GM23338 (cell line): ENCODE results near the gene PLOD2. TPM values are rescaled to one million over a fixed set of nuclear protein-coding genes. Genes with fewer than 3 reads are reported as not detected.

Experiments used
- ATAC-seq: fragments of 200-7000 bp; cut with Tn5 transposase; 3 replicates; pipeline ENCODE4 v1.9.1; 2020
- DNase-seq: peaks from one replicate; pipeline ENCODE4 v3.0.0-alpha.2; 2015; ENCODE audit warnings: low spot score
- H2AFZ ChIP-seq: fragments of 200-600 bp; sonication (generic); 2 replicates; pipeline ENCODE4 v1.8.0; 2016; ENCODE audit warnings: antibody characterized with exemption, mild to moderate bottlenecking, moderate library complexity
- H3F3A ChIP-seq: fragments of 200-600 bp; sonication (generic); replicated peaks from 2 replicates; pipeline ENCODE4 v1.8.0; 2017; ENCODE audit warnings: antibody characterized with exemption, mixed run types, low read depth
- H3K27ac ChIP-seq: fragments of 200-600 bp; sonication (generic); 2 replicates; pipeline ENCODE4 v1.6.1; 2016; ENCODE audit warnings: low read depth
- H3K27me3 ChIP-seq: fragments of 200-600 bp; sonication (generic); 2 replicates; pipeline ENCODE4 v1.8.0; 2016; ENCODE audit warnings: mild to moderate bottlenecking, mixed run types, moderate library complexity; ENCODE audit not compliant: insufficient read depth
- H3K36me3 ChIP-seq: fragments of 200-600 bp; sonication (generic); 2 replicates; pipeline ENCODE4 v1.8.0; 2016; ENCODE audit warnings: mild to moderate bottlenecking; ENCODE audit not compliant: insufficient read depth
- H3K4me1 ChIP-seq: fragments of 200-600 bp; sonication (generic); 2 replicates; pipeline ENCODE4 v1.8.0; 2016; ENCODE audit warnings: mild to moderate bottlenecking, moderate library complexity; ENCODE audit not compliant: insufficient read depth
- H3K4me2 ChIP-seq: fragments of 200-600 bp; sonication (generic); 2 replicates; pipeline ENCODE4 v1.7.1; 2017; ENCODE audit warnings: mixed run types
- H3K4me3 ChIP-seq: fragments of 200-600 bp; sonication (generic); 2 replicates; pipeline ENCODE4 v1.6.1; 2016; ENCODE audit warnings: mixed run types
- H3K79me2 ChIP-seq: fragments of 200-600 bp; sonication (generic); replicated peaks from 2 replicates; pipeline ENCODE4 v1.8.0; 2017; ENCODE audit warnings: mild to moderate bottlenecking; ENCODE audit not compliant: insufficient read depth
- H3K9me2 ChIP-seq: fragments of 200-600 bp; sonication (generic); 2 replicates; pipeline ENCODE4 v1.8.0; 2017; ENCODE audit not compliant: insufficient read depth
- H4K20me1 ChIP-seq: fragments of 200-600 bp; sonication (generic); replicated peaks from 2 replicates; pipeline ENCODE4 v1.8.0; 2017; ENCODE audit warnings: mild to moderate bottlenecking; ENCODE audit not compliant: insufficient read depth
- H3K27ac Mint-ChIP-seq: 2 replicates; pipeline ENCODE4 v1.8.0; 2020; ENCODE audit warnings: inconsistent platforms, mild to moderate bottlenecking, moderate library complexity, mixed read lengths
- H3K27me3 Mint-ChIP-seq: 3 replicates; pipeline ENCODE4 v1.8.0; 2022; ENCODE audit warnings: low read depth, mild to moderate bottlenecking, moderate library complexity, mixed read lengths, inconsistent platforms; ENCODE audit not compliant: insufficient read depth, poor library complexity
- H3K36me3 Mint-ChIP-seq: 3 replicates; pipeline ENCODE4 v1.8.0; 2021; ENCODE audit warnings: low read depth, mild to moderate bottlenecking, inconsistent platforms, moderate library complexity, mixed read lengths
- H3K4me1 Mint-ChIP-seq: 3 replicates; pipeline ENCODE4 v1.8.0; 2020; ENCODE audit warnings: mild to moderate bottlenecking, inconsistent platforms, mixed read lengths
- H3K4me3 Mint-ChIP-seq: 3 replicates; pipeline ENCODE4 v1.8.0; 2021; ENCODE audit warnings: moderate library complexity, mild to moderate bottlenecking, inconsistent platforms, mixed read lengths
- H3K9me3 Mint-ChIP-seq: 3 replicates; pipeline ENCODE4 v1.8.0; 2020; ENCODE audit warnings: moderate library complexity, mild to moderate bottlenecking, inconsistent platforms, mixed read lengths
- EZH2 ChIP-seq: fragments of 200-600 bp; sonication (generic); IDR thresholded peaks from one replicate; pipeline ENCODE4 v1.8.0; 2017; ENCODE audit warnings: antibody characterized with exemption, mild to moderate bottlenecking, low read depth; ENCODE audit not compliant: unreplicated experiment
- EZH2phosphoT487 ChIP-seq: fragments of 200-600 bp; sonication (generic); IDR thresholded peaks from one replicate; pipeline ENCODE4 v1.8.1; 2018; ENCODE audit warnings: antibody characterized with exemption; ENCODE audit not compliant: unreplicated experiment
- JUNB ChIP-seq: IDR thresholded peaks from one replicate; pipeline ENCODE4 v1.6.1; 2016; ENCODE audit warnings: antibody characterized with exemption; ENCODE audit not compliant: unreplicated experiment
- POLR2AphosphoS5 ChIP-seq: IDR thresholded peaks from 2 replicates; pipeline ENCODE4 v1.6.1; 2016; ENCODE audit warnings: antibody characterized with exemption, low read depth
- ZNF114 ChIP-seq: fragments of 250-450 bp; sonication (Bioruptor Pico); IDR thresholded peaks from 2 replicates; pipeline ENCODE4 v1.5.0; 2020; ENCODE audit warnings: mild to moderate bottlenecking, moderate library complexity
- ZNF331 ChIP-seq: fragments of 250-450 bp; sonication (Bioruptor Pico); IDR thresholded peaks from 2 replicates; pipeline ENCODE4 v1.5.0; 2020; ENCODE audit warnings: low read depth, mild to moderate bottlenecking, moderate library complexity
- polyA plus RNA-seq: library from polyadenylated mRNA; unstranded; fragments of >200 nt; fragmentation: Nextera tagmentation; extraction: Ambion mirVana; gene quantifications from 2 replicates; pipeline ENCODE4 v1.2.1, GENCODE V29; 2016
- total RNA-seq: library from RNA; depleted of rRNA; stranded (reverse); fragments of >200 nt; shearing (Covaris generic); gene quantifications from 2 replicates; pipeline ENCODE4 v1.2.3, GENCODE V29; 2014
- TF ChIP-seq, protein P1 (sequence below): IDR thresholded peaks from 2 replicates; pipeline ENCODE4 v1.6.1; 2016; ENCODE audit warnings: antibody characterized with exemption
- TF ChIP-seq, protein P2 (sequence below): fragments of 250-450 bp; sonication (Bioruptor Pico); IDR thresholded peaks from 2 replicates; pipeline ENCODE4 v1.5.0; 2020; ENCODE audit warnings: mild to moderate bottlenecking, moderate library complexity

Gene PLOD2
- total and polyA plus RNA-seq, 2 experiments from 2014 or later: 26.7 to 30.5 TPM

DNA sequence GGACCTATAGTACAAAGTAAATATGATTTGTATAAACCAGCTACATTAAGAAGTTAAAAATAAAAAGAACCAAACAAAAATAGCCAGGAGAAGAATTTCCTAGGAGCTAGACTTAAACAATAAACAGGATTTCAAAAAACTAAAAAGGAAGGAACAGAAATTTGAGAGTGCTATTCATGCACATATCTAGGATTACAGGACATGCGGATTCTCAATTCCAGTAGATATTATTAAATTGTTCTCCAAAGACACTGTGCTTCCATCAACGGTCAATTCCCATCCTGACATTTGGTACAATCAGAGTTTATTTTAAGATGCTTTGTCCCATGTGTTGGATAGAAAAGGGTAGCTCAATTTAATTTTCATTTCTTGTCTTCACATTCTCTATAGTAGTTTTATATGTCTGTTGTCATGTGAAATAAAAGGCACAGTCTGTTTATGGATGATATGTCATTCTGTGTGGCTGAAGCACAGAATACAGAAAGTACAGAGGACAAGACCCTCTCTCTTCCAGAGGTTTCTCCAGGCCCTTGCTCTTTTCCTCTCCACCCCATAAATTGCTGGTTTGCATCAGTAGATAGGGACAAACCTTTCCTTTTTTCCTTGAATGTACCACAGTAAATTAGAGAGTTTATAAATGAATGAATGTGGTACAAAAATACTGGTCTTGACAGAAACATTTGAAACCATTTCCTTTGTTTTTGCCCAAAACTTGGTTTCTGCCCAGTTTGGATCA is 3.5 kb downstream of the PLOD2 start:
- H4K20me1 ChIP-seq: no peaks in the 10 kb centered on the region
- no peak overlapping the region for H3K4me2 ChIP-seq
- Mint-ChIP-seq H3K27ac (no peak overlapping the region), H3K9me3 (no peaks in the 10 kb centered on the region), H3K4me1 (peaks cover 48% of the 10 kb centered on the region), H3K4me3 (no peak overlapping the region), H3K27me3 (peaks cover 8% of the 10 kb centered on the region), H3K36me3 (no peaks in the 10 kb centered on the region)
- no peaks in the 10 kb centered on the region for H3K9me2 ChIP-seq
- TF ChIP-seq EZH2: no peak
- TF ChIP-seq ZNF114 (CRISPR knock-in tag): no peak
- no peak for TF ChIP-seq ZNF331 (CRISPR knock-in tag)
- TF ChIP-seq, protein P1, sequence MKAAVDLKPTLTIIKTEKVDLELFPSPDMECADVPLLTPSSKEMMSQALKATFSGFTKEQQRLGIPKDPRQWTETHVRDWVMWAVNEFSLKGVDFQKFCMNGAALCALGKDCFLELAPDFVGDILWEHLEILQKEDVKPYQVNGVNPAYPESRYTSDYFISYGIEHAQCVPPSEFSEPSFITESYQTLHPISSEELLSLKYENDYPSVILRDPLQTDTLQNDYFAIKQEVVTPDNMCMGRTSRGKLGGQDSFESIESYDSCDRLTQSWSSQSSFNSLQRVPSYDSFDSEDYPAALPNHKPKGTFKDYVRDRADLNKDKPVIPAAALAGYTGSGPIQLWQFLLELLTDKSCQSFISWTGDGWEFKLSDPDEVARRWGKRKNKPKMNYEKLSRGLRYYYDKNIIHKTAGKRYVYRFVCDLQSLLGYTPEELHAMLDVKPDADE: no peak
- H3K4me1 ChIP-seq: peaks cover 40% of the 10 kb centered on the region
- H3K79me2 ChIP-seq: peaks cover 61% of the 10 kb centered on the region
- H3K36me3 ChIP-seq: no peaks in the 10 kb centered on the region
- no peak overlapping the region for H2AFZ ChIP-seq
- peaks cover 11% of the 10 kb centered on the region for H3K27me3 ChIP-seq
- H3K27ac ChIP-seq: no peak overlapping the region
- H3F3A ChIP-seq: peaks cover 6% of the 10 kb centered on the region; the same call in 1 of the 2 replicates
- no peak overlapping the region for H3K4me3 ChIP-seq
- ATAC-seq (no peak), DNase-seq (no peak)

DNA sequence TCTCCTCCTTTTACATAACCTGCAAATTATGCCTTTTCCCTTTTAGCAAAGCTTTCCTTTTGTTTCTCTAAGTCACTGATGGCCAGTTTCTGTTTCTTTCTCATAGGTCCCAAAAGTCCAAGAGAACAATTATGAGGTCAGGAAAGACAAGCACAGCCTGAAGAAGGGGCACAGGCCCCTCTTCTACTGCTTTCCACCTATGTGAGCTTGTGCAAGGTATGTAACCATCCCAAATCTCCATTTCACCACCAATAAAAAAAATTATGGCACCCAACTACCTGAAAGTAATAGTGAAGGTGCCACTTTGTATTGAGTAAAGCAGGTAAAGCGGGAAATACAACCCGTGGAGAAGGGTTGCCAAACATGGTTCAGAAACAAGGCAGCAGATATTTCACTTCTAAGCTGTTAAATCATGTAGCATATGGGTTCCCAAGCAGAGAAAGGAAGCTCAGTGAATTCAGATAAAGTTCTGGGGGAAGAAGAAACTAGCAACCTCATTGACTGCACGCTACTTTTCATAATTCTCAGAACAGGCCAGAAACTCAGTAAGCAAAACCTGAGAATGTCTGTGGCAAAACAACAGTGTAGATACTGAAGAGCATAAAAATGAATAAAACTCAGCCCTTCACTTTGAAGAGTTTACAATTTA is 4.2 kb downstream of the PLOD2 start:
- Histone ChIP-seq H3K4me3 (no peak overlapping the region), H2AFZ (no peak overlapping the region), H3K79me2 (peaks cover 68% of the 10 kb centered on the region), H3K27ac (no peak overlapping the region), H3K27me3 (peaks cover 4% of the 10 kb centered on the region), H3F3A (peaks cover 3% of the 10 kb centered on the region; the same call in 1 of the 2 replicates), H3K9me2 (no peaks in the 10 kb centered on the region), H3K4me1 (peaks cover 33% of the 10 kb centered on the region), H4K20me1 (no peaks in the 10 kb centered on the region), H3K36me3 (no peaks in the 10 kb centered on the region), H3K4me2 (no peak overlapping the region)
- ATAC-seq (no peak), DNase-seq (no peak)
- H3K4me1 Mint-ChIP-seq: peaks cover 45% of the 10 kb centered on the region
- no peaks in the 10 kb centered on the region for H3K36me3 Mint-ChIP-seq
- H3K9me3 Mint-ChIP-seq: no peaks in the 10 kb centered on the region
- peak overlapping the region; percentile 12; the same call in 1 of the 2 replicates for H3K27ac Mint-ChIP-seq
- no peak overlapping the region for H3K4me3 Mint-ChIP-seq
- H3K27me3 Mint-ChIP-seq: peaks cover 8% of the 10 kb centered on the region
- no peak for TF ChIP-seq EZH2
- TF ChIP-seq POLR2AphosphoS5: no peak

DNA sequence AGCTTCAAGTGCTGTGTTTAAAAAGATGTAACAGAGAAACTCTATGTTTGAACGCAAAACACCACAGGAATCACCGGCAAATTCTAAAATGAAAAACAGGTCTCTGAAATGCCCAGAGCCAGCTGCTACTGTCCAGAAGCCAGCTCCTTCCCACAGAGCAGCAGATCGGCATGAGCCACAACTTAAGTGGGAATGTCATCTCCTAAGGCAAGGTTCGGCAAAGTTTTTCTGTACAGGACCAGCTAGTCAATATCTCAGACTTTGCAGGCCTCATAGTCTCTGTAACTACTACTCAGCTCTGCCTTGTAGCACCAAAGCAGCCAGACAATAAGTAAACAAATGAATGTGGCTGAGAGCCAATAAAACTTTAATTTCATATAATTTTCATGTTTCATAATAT is 4.9 kb downstream of the PLOD2 start:
- Histone ChIP-seq H3K4me1 (peaks cover 29% of the 10 kb centered on the region), H3K27ac (no peak overlapping the region), H4K20me1 (no peaks in the 10 kb centered on the region), H2AFZ (no peak overlapping the region), H3K9me2 (no peaks in the 10 kb centered on the region), H3K4me2 (no peak overlapping the region), H3F3A (no peaks in the 10 kb centered on the region), H3K4me3 (no peak overlapping the region), H3K79me2 (peaks cover 74% of the 10 kb centered on the region), H3K36me3 (no peaks in the 10 kb centered on the region), H3K27me3 (no peaks in the 10 kb centered on the region)
- Mint-ChIP-seq H3K4me3 (no peak overlapping the region), H3K36me3 (peaks cover 3% of the 10 kb centered on the region; the same call in 2 of the 3 replicates), H3K27me3 (peaks cover 2% of the 10 kb centered on the region), H3K9me3 (no peaks in the 10 kb centered on the region), H3K27ac (peak overlapping the region; percentile 54; the same call in 1 of the 2 replicates), H3K4me1 (peaks cover 43% of the 10 kb centered on the region)
- ATAC-seq: no peak
- DNase-seq: no peak
- TF ChIP-seq, protein P2, sequence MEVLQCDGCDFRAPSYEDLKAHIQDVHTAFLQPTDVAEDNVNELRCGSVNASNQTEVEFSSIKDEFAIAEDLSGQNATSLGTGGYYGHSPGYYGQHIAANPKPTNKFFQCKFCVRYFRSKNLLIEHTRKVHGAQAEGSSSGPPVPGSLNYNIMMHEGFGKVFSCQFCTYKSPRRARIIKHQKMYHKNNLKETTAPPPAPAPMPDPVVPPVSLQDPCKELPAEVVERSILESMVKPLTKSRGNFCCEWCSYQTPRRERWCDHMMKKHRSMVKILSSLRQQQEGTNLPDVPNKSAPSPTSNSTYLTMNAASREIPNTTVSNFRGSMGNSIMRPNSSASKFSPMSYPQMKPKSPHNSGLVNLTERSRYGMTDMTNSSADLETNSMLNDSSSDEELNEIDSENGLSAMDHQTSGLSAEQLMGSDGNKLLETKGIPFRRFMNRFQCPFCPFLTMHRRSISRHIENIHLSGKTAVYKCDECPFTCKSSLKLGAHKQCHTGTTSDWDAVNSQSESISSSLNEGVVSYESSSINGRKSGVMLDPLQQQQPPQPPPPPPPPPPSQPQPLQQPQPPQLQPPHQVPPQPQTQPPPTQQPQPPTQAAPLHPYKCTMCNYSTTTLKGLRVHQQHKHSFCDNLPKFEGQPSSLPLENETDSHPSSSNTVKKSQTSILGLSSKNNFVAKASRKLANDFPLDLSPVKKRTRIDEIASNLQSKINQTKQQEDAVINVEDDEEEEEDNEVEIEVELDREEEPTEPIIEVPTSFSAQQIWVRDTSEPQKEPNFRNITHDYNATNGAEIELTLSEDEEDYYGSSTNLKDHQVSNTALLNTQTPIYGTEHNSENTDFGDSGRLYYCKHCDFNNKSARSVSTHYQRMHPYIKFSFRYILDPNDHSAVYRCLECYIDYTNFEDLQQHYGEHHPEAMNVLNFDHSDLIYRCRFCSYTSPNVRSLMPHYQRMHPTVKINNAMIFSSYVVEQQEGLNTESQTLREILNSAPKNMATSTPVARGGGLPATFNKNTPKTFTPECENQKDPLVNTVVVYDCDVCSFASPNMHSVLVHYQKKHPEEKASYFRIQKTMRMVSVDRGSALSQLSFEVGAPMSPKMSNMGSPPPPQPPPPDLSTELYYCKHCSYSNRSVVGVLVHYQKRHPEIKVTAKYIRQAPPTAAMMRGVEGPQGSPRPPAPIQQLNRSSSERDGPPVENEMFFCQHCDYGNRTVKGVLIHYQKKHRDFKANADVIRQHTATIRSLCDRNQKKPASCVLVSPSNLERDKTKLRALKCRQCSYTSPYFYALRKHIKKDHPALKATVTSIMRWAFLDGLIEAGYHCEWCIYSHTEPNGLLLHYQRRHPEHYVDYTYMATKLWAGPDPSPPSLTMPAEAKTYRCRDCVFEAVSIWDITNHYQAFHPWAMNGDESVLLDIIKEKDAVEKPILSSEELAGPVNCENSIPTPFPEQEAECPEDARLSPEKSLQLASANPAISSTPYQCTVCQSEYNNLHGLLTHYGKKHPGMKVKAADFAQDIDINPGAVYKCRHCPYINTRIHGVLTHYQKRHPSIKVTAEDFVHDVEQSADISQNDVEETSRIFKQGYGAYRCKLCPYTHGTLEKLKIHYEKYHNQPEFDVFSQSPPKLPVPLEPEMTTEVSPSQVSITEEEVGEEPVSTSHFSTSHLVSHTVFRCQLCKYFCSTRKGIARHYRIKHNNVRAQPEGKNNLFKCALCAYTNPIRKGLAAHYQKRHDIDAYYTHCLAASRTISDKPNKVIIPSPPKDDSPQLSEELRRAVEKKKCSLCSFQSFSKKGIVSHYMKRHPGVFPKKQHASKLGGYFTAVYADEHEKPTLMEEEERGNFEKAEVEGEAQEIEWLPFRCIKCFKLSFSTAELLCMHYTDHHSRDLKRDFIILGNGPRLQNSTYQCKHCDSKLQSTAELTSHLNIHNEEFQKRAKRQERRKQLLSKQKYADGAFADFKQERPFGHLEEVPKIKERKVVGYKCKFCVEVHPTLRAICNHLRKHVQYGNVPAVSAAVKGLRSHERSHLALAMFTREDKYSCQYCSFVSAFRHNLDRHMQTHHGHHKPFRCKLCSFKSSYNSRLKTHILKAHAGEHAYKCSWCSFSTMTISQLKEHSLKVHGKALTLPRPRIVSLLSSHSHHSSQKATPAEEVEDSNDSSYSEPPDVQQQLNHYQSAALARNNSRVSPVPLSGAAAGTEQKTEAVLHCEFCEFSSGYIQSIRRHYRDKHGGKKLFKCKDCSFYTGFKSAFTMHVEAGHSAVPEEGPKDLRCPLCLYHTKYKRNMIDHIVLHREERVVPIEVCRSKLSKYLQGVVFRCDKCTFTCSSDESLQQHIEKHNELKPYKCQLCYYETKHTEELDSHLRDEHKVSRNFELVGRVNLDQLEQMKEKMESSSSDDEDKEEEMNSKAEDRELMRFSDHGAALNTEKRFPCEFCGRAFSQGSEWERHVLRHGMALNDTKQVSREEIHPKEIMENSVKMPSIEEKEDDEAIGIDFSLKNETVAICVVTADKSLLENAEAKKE: no peak
- TF ChIP-seq POLR2AphosphoS5 (no peak), EZH2 (no peak), JUNB (no peak), EZH2phosphoT487 (no peak)
